ENCODE data around the gene RPS19.

RPS19 gene

GRCh38 chr19:41811981-41812380 lies 48.1 kb upstream of the RPS19 start:
- H3K4me2 ChIP-seq (ENCODE audit: low read length): no peak overlapping the region

GRCh38 chr19:41813911-41814310 lies 46.1 kb upstream of the RPS19 start:
- Histone ChIP-seq H3K79me2 (ENCODE audit: control insufficient read depth, low read length) (no peaks in the 10 kb centered on the region), H3F3A (ENCODE audit: control insufficient read depth, insufficient read depth) (0 out of 2 replicates have a peak, but pooled peaks cover 2% of the 10 kb centered on the region), H3K4me2 (ENCODE audit: low read length) (no peak overlapping the region), H3K36me3 (ENCODE audit: control insufficient read depth, low read length) (no peaks in the 10 kb centered on the region), H3K27me3 (ENCODE audit: control insufficient read depth, low read length) (no peaks in the 10 kb centered on the region), H3K27ac (ENCODE audit: low read depth, low read length) (no peak overlapping the region), H4K20me1 (ENCODE audit: control insufficient read depth, insufficient read depth, low read depth, low read length) (no peaks in the 10 kb centered on the region), H3K4me3 (ENCODE audit: low read length) (no peak overlapping the region), H3K4me1 (ENCODE audit: control insufficient read depth, low read length) (peaks cover 7% of the 10 kb centered on the region), H3K9me2 (replicated peaks; ENCODE audit: control insufficient read depth, low read length) (no peaks in the 10 kb centered on the region), H3K9me3 (ENCODE audit: control insufficient read depth, insufficient read depth, low read length) (no peaks in the 10 kb centered on the region)
- TF ChIP-seq, protein P1, sequence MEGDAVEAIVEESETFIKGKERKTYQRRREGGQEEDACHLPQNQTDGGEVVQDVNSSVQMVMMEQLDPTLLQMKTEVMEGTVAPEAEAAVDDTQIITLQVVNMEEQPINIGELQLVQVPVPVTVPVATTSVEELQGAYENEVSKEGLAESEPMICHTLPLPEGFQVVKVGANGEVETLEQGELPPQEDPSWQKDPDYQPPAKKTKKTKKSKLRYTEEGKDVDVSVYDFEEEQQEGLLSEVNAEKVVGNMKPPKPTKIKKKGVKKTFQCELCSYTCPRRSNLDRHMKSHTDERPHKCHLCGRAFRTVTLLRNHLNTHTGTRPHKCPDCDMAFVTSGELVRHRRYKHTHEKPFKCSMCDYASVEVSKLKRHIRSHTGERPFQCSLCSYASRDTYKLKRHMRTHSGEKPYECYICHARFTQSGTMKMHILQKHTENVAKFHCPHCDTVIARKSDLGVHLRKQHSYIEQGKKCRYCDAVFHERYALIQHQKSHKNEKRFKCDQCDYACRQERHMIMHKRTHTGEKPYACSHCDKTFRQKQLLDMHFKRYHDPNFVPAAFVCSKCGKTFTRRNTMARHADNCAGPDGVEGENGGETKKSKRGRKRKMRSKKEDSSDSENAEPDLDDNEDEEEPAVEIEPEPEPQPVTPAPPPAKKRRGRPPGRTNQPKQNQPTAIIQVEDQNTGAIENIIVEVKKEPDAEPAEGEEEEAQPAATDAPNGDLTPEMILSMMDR (IDR thresholded peaks at IDR 0.05; ENCODE audit: low read depth, low read length, poor library complexity, severe bottlenecking): no peak

More at GRCh38 chr19:41811981-41812380, 48.1 kb upstream of the RPS19 start:
- H3F3A ChIP-seq (ENCODE audit: control insufficient read depth, insufficient read depth): 0 out of 2 replicates have a peak, but pooled peaks cover 2% of the 10 kb centered on the region
- H3K9me3 ChIP-seq (ENCODE audit: control insufficient read depth, insufficient read depth, low read length): no peaks in the 10 kb centered on the region
- no peaks in the 10 kb centered on the region for H4K20me1 ChIP-seq (ENCODE audit: control insufficient read depth, insufficient read depth, low read depth, low read length)
- peaks cover 11% of the 10 kb centered on the region for H3K4me1 ChIP-seq (ENCODE audit: control insufficient read depth, low read length)
- H3K9me2 ChIP-seq (replicated peaks; ENCODE audit: control insufficient read depth, low read length): no peaks in the 10 kb centered on the region
- no peaks in the 10 kb centered on the region for H3K36me3 ChIP-seq (ENCODE audit: control insufficient read depth, low read length)
- no peak overlapping the region for H3K4me3 ChIP-seq (ENCODE audit: low read length)
- no peak overlapping the region for H3K27ac ChIP-seq (ENCODE audit: low read depth, low read length)
- H3K27me3 ChIP-seq (ENCODE audit: control insufficient read depth, low read length): no peaks in the 10 kb centered on the region
- no peaks in the 10 kb centered on the region for H3K79me2 ChIP-seq (ENCODE audit: control insufficient read depth, low read length)
- no peak for TF ChIP-seq EZH2phosphoT487 (IDR thresholded peaks at IDR 0.05; ENCODE audit: borderline replicate concordance, low read length)
- TF ChIP-seq, protein P1 (IDR thresholded peaks at IDR 0.05; ENCODE audit: low read depth, low read length, poor library complexity, severe bottlenecking): no peak

DNA sequence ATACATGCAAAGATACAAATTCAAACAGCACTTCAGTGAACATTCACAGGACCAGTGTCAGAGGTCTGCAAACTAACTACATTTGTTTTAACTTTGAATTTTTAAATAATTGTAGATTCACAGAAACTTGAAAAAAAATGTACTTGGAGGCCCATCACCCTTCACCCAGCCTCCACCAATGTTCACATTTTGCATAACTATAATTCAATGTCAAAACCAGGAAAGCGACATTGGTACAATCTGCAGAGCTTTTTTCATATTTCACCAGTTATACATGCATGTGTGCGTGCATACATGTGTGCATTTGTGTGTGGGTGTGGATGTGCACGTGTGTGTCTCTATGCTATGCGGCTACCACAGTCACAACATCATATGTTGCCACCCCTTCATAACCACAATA lies 44.8 kb upstream of the RPS19 start:
- Histone ChIP-seq H3K36me3 (ENCODE audit: control insufficient read depth, low read length) (no peaks in the 10 kb centered on the region), H3K9me2 (replicated peaks; ENCODE audit: control insufficient read depth, low read length) (no peaks in the 10 kb centered on the region), H3K4me1 (ENCODE audit: control insufficient read depth, low read length) (peaks cover 6% of the 10 kb centered on the region; the same call in 1 of the 2 replicates), H3K79me2 (ENCODE audit: control insufficient read depth, low read length) (no peaks in the 10 kb centered on the region), H3F3A (ENCODE audit: control insufficient read depth, insufficient read depth) (0 out of 2 replicates have a peak, but pooled peaks cover 2% of the 10 kb centered on the region), H4K20me1 (ENCODE audit: control insufficient read depth, insufficient read depth, low read depth, low read length) (no peaks in the 10 kb centered on the region), H3K4me2 (ENCODE audit: low read length) (no peak overlapping the region), H3K27me3 (ENCODE audit: control insufficient read depth, low read length) (no peaks in the 10 kb centered on the region), H3K4me3 (ENCODE audit: low read length) (no peak overlapping the region), H3K9me3 (ENCODE audit: control insufficient read depth, insufficient read depth, low read length) (no peaks in the 10 kb centered on the region), H3K27ac (ENCODE audit: low read depth, low read length) (no peak overlapping the region)
- TF ChIP-seq, protein P1 (IDR thresholded peaks at IDR 0.05; ENCODE audit: low read depth, low read length, poor library complexity, severe bottlenecking): no peak
- TF ChIP-seq EZH2phosphoT487 (IDR thresholded peaks at IDR 0.05; ENCODE audit: borderline replicate concordance, low read length): no peak

All from DOHH2 (cell line).